Natural killer cell (primary cell): ENCODE results near the gene TGFBR3. TPM values are rescaled to one million over a fixed set of nuclear protein-coding genes. Genes with fewer than 3 reads are reported as not detected.

Experiments used
- ATAC-seq, 3 donors: fragments of 150-1000 bp in 2 of 3; fragments of 200-7000 bp in 1 of 3; cut with Tn5 transposase; 1 replicate in 1 of 3; 2 replicates in 2 of 3; pipeline ENCODE4 v1.10.0; 2021; ENCODE audit warnings: mild to moderate bottlenecking in 2 of 3, moderate library complexity in 2 of 3
- DNase-seq, 2 donors: peaks; one replicate each; pipeline versions ENCODE4 v3.0.0 to v3.0.0-alpha.2; 2013 to 2021; ENCODE audit warnings: mixed read lengths in 1 of 2
- H3K27ac ChIP-seq: one replicate; pipeline ENCODE4 v1.5.1; 2013; ENCODE audit warnings: mild to moderate bottlenecking, low read length
- H3K27me3 ChIP-seq: one replicate; pipeline ENCODE4 v1.6.1; 2013; ENCODE audit warnings: low read length; ENCODE audit not compliant: control insufficient read depth, insufficient read depth
- H3K36me3 ChIP-seq: one replicate; pipeline ENCODE4 v1.6.1; 2013; ENCODE audit warnings: low read length; ENCODE audit not compliant: control insufficient read depth, insufficient read depth
- H3K4me1 ChIP-seq: one replicate; pipeline ENCODE4 v1.6.1; 2013; ENCODE audit warnings: low read length; ENCODE audit not compliant: control insufficient read depth, insufficient read depth
- H3K4me3 ChIP-seq: one replicate; pipeline ENCODE4 v1.5.1; 2013; ENCODE audit warnings: low read length
- H3K9me3 ChIP-seq: one replicate; pipeline ENCODE4 v1.6.1; 2013; ENCODE audit warnings: low read length; ENCODE audit not compliant: control insufficient read depth, insufficient read depth
- H3K27ac Mint-ChIP-seq, 2 donors: one replicate each; pipeline ENCODE4 v1.8.0; 2022; ENCODE audit warnings: mild to moderate bottlenecking in 2 of 2, mixed read lengths in 2 of 2, moderate library complexity in 1 of 2
- H3K27me3 Mint-ChIP-seq, 2 donors: one replicate each; pipeline ENCODE4 v1.8.0; 2022; ENCODE audit warnings: low read depth in 2 of 2, mixed read lengths in 2 of 2
- H3K36me3 Mint-ChIP-seq: one replicate; pipeline ENCODE4 v1.8.0; 2022; ENCODE audit warnings: mixed read lengths
- H3K4me1 Mint-ChIP-seq, 2 donors: one replicate each; pipeline ENCODE4 v1.8.0; 2022; ENCODE audit warnings: mixed read lengths in 2 of 2
- H3K4me3 Mint-ChIP-seq: one replicate; pipeline ENCODE4 v1.8.0; 2022; ENCODE audit warnings: mild to moderate bottlenecking, moderate library complexity, mixed read lengths
- H3K9me3 Mint-ChIP-seq, 2 donors: one replicate each; pipeline ENCODE4 v1.8.0; 2022; ENCODE audit warnings: mixed read lengths in 2 of 2
- CTCF ChIP-seq: fragments of 200-600 bp; IDR thresholded peaks from one replicate; pipeline ENCODE4 v1.8.0; 2022; ENCODE audit warnings: antibody characterized with exemption
- WGBS: methylation state at CpG from one replicate; pipeline ENCODE4 v1.1.7; 2013; ENCODE audit warnings: missing lambda C conversion rate; ENCODE audit not compliant: insufficient coverage; 5-methylcytosine and 5-hydroxymethylcytosine counted together
- intact Hi-C: fragments of 100-400 bp; cut with micrococcal nuclease; formaldehyde crosslinking; loops from one replicate; pipeline ENCODE4 v1.14.2; 2022
- total RNA-seq, 4 donors: library from RNA; stranded (reverse); fragments of 120-200 nt in 1 of 4; gene quantifications; one replicate each; pipeline versions ENCODE4 v1.2.3 to v1.2.4, GENCODE V29; 2013 to 2022

Gene TGFBR3
- total RNA-seq, 3 donors from 2014 or later (not counting 1 experiment from before 2014, with no cell fraction given): 225 to 274 (median 243) TPM

GRCh38 chr1:91727763-91728162, 158.2 kb downstream of the TGFBR3 start:
- intact Hi-C loops: loop anchor here (5.0 kb wide), 1 partner anchor 40 kb away; no protein-coding TSS in a partner anchor
- Mint-ChIP-seq H3K4me1 (peaks cover 81 to 85% of the 10 kb centered on the region in 2 donors), H3K27ac (peak overlapping the region; percentile 53 to 90), H3K36me3 (peaks cover 26% of the 10 kb centered on the region), H3K9me3 (no peaks in the 10 kb centered on the region), H3K4me3 (no peak overlapping the region), H3K27me3 (no peaks in the 10 kb centered on the region)
- DNase-seq: no peak
- Histone ChIP-seq H3K9me3 (no peaks in the 10 kb centered on the region), H3K4me1 (peaks cover 44% of the 10 kb centered on the region), H3K27ac (no peak overlapping the region), H3K27me3 (no peaks in the 10 kb centered on the region), H3K4me3 (no peak overlapping the region), H3K36me3 (peaks cover 66% of the 10 kb centered on the region)
- TF ChIP-seq CTCF: no peak
- 96% methylated on average over 2 of the region's 2 CpGs for WGBS
- ATAC-seq: no peak

- Mint-ChIP-seq H3K27ac (peak overlapping the region; percentile 59 to 90), H3K4me1 (peaks cover 72 to 76% of the 10 kb centered on the region in 2 donors)
Observed at GRCh38 chr1:91725989-91726721, 159.8 kb downstream of the TGFBR3 start.

GRCh38 chr1:91725618-91725988, 160.3 kb downstream of the TGFBR3 start:
- Mint-ChIP-seq H3K4me1 (peaks cover 66 to 70% of the 10 kb centered on the region in 2 donors), H3K4me3 (peak overlapping the region; percentile 15)

More at GRCh38 chr1:91725989-91726721, 159.8 kb downstream of the TGFBR3 start:
- no peak for TF ChIP-seq CTCF
- Histone ChIP-seq H3K4me1 (peaks cover 28% of the 10 kb centered on the region), H3K9me3 (no peaks in the 10 kb centered on the region), H3K27me3 (no peaks in the 10 kb centered on the region), H3K36me3 (peaks cover 75% of the 10 kb centered on the region), H3K4me3 (no peak overlapping the region), H3K27ac (no peak overlapping the region)
- 85% methylated on average over 6 of the region's 7 CpGs for WGBS
- peak overlapping the region; percentile 15 for H3K4me3 Mint-ChIP-seq
- no peaks in the 10 kb centered on the region for H3K9me3 Mint-ChIP-seq
- ATAC-seq (no peak), DNase-seq (no peak)
- intact Hi-C loops: loop anchor here (5.0 kb wide), 1 partner anchor 41 kb away; no protein-coding TSS in a partner anchor
- H3K36me3 Mint-ChIP-seq: peaks cover 26% of the 10 kb centered on the region
- no peaks in the 10 kb centered on the region for H3K27me3 Mint-ChIP-seq

More at GRCh38 chr1:91725618-91725988, 160.3 kb downstream of the TGFBR3 start:
- intact Hi-C loops: loop anchor here (5.0 kb wide), 1 partner anchor 42 kb away; no protein-coding TSS in a partner anchor
- WGBS: no CpG with 5 or more reads among the region's 1 CpG
- H3K36me3 Mint-ChIP-seq: peaks cover 26% of the 10 kb centered on the region
- Histone ChIP-seq H3K27ac (no peak overlapping the region), H3K9me3 (no peaks in the 10 kb centered on the region), H3K4me3 (no peak overlapping the region), H3K4me1 (peaks cover 22% of the 10 kb centered on the region), H3K27me3 (no peaks in the 10 kb centered on the region), H3K36me3 (peaks cover 80% of the 10 kb centered on the region)
- no peaks in the 10 kb centered on the region for H3K9me3 Mint-ChIP-seq
- no peak for DNase-seq
- ATAC-seq: no peak
- TF ChIP-seq CTCF: no peak
- H3K27me3 Mint-ChIP-seq: no peaks in the 10 kb centered on the region
- H3K27ac Mint-ChIP-seq: peak overlapping the region; percentile 59 to 90
